Stimulated activated CD8-positive, alpha-beta memory T cell treated with anti-CD3 and anti-CD28 coated beads, Interleukin-12 subunit alpha, Interleukin-12 subunit beta, amount 100 ng/mL, for 24 hours (primary cell): Measurements from ENCODE around the gene PPP3CA.

Experiments
- DNase-seq: peaks from one replicate; pipeline ENCODE4 v3.0.0-alpha.2; 2020; ENCODE audit errors: extremely low read depth

The PPP3CA gene

GRCh38 chr4:101331017-101331416 is 16.3 kb downstream of the PPP3CA start:
- DNase-seq, result no peak

GRCh38 chr4:101329592-101329991 is 17.7 kb downstream of the PPP3CA start:
- no peak for DNase-seq

- no peak for DNase-seq
Measured at GRCh38 chr4:101328063-101328602, 19.2 kb downstream of the PPP3CA start.

- no peak for DNase-seq
Measured at GRCh38 chr4:101326576-101326975, 20.8 kb downstream of the PPP3CA start.

- DNase-seq, result no peak
Measured at GRCh38 chr4:101322743-101323142, 24.6 kb downstream of the PPP3CA start.

GRCh38 chr4:101321481-101322042 is 25.8 kb downstream of the PPP3CA start:
- no peak for DNase-seq

GRCh38 chr4:101315786-101316185 is 31.5 kb downstream of the PPP3CA start:
- DNase-seq, result no peak

GRCh38 chr4:101315041-101315440 is 32.3 kb downstream of the PPP3CA start:
- DNase-seq, result no peak

- no peak for DNase-seq
Measured at GRCh38 chr4:101309925-101310324, 37.4 kb downstream of the PPP3CA start.

GRCh38 chr4:101307899-101308298 is 39.4 kb downstream of the PPP3CA start:
- DNase-seq, result no peak

GRCh38 chr4:101306764-101307615 is 40.3 kb downstream of the PPP3CA start:
- no peak for DNase-seq

GRCh38 chr4:101306225-101306624 is 41.1 kb downstream of the PPP3CA start:
- no peak for DNase-seq

GRCh38 chr4:101304916-101305315 is 42.4 kb downstream of the PPP3CA start:
- DNase-seq, result no peak

- DNase-seq, result no peak
Measured at GRCh38 chr4:101299899-101300540, 47.3 kb downstream of the PPP3CA start.

- DNase-seq, result no peak
Measured at GRCh38 chr4:101299021-101299420, 48.3 kb downstream of the PPP3CA start.

- no peak for DNase-seq
Measured at GRCh38 chr4:101295691-101296090, 51.6 kb downstream of the PPP3CA start.

GRCh38 chr4:101294597-101294996 is 52.7 kb downstream of the PPP3CA start:
- no peak for DNase-seq

GRCh38 chr4:101292901-101293300 is 54.4 kb downstream of the PPP3CA start:
- no peak for DNase-seq

GRCh38 chr4:101292214-101292613 is 55.1 kb downstream of the PPP3CA start:
- DNase-seq, result no peak

GRCh38 chr4:101291198-101291597 is 56.1 kb downstream of the PPP3CA start:
- DNase-seq, result no peak

- no peak for DNase-seq
Measured at GRCh38 chr4:101290654-101291053, 56.7 kb downstream of the PPP3CA start.

GRCh38 chr4:101289306-101289705 is 58.0 kb downstream of the PPP3CA start:
- no peak for DNase-seq
